Activated naive CD8-positive, alpha-beta T cell treated with anti-CD3 and anti-CD28 coated beads, Interleukin-2, amount 10 ng/mL, durations not matched to agents 7 days and 5 days (primary cell): ENCODE measurements around the gene TMEM154. TPM values are rescaled to one million over a fixed set of nuclear protein-coding genes. Genes with fewer than 3 reads are reported as not detected.

Experiments used
- ATAC-seq: fragments of 150-1000 bp; cut with Tn5 transposase; one replicate; pipeline ENCODE4 v1.10.0; 2021; ENCODE audit warnings: low read depth, moderate library complexity
- POLR2A ChIA-PET: fragments of 350-600 bp; sonication (Branson Sonifier 250); formaldehyde crosslinking; loops from one replicate; lab custom pipeline; 2021; ENCODE audit warnings: antibody characterized with exemption; lab: Charles Lee
- DNase-seq: peaks from one replicate; pipeline ENCODE4 v3.0.0; 2021
- H3K27ac Mint-ChIP-seq: one replicate; pipeline ENCODE4 v1.8.0; 2022; ENCODE audit warnings: mild to moderate bottlenecking, mixed read lengths
- H3K27me3 Mint-ChIP-seq: one replicate; pipeline ENCODE4 v1.8.0; 2022; ENCODE audit warnings: mild to moderate bottlenecking, moderate library complexity, mixed read lengths
- H3K36me3 Mint-ChIP-seq: one replicate; pipeline ENCODE4 v1.8.0; 2021; ENCODE audit warnings: mild to moderate bottlenecking, mixed read lengths
- H3K4me1 Mint-ChIP-seq: one replicate; pipeline ENCODE4 v1.8.0; 2021; ENCODE audit warnings: mixed read lengths
- H3K4me3 Mint-ChIP-seq: one replicate; pipeline ENCODE4 v1.8.0; 2022; ENCODE audit warnings: mild to moderate bottlenecking, moderate library complexity, mixed read lengths
- H3K9me3 Mint-ChIP-seq: one replicate; pipeline ENCODE4 v1.8.0; 2021; ENCODE audit warnings: mixed read lengths
- total RNA-seq, 2 experiments: library from RNA; stranded (reverse); gene quantifications; one replicate each; pipeline ENCODE4 v1.2.3, GENCODE V29; 2021

Gene TMEM154
- total RNA-seq, 2 experiments from 2014 or later: 21.9 to 24.7 TPM

- H3K36me3 Mint-ChIP-seq: peaks cover 2% of the 10 kb centered on the region
- H3K27me3 Mint-ChIP-seq: peaks cover 10% of the 10 kb centered on the region
- H3K4me3 Mint-ChIP-seq: no peak overlapping the region
- DNase-seq (no peak), ATAC-seq (no peak)
- H3K9me3 Mint-ChIP-seq: peaks cover 2% of the 10 kb centered on the region
- H3K4me1 Mint-ChIP-seq: no peaks in the 10 kb centered on the region
- POLR2A ChIA-PET: no interaction called here
- no peak overlapping the region for H3K27ac Mint-ChIP-seq
Observed at GRCh38 chr4:152620218-152620617, 59.6 kb downstream of the TMEM154 start.

- no peak overlapping the region for H3K4me3 Mint-ChIP-seq
- H3K27ac Mint-ChIP-seq: no peak overlapping the region
- H3K36me3 Mint-ChIP-seq: no peaks in the 10 kb centered on the region
- DNase-seq (no peak), ATAC-seq (no peak)
- no peaks in the 10 kb centered on the region for H3K4me1 Mint-ChIP-seq
- peaks cover 13% of the 10 kb centered on the region for H3K27me3 Mint-ChIP-seq
- peaks cover 2% of the 10 kb centered on the region for H3K9me3 Mint-ChIP-seq
- POLR2A ChIA-PET: no interaction called here
Observed at GRCh38 chr4:152619556-152619955, 60.2 kb downstream of the TMEM154 start.

DNA sequence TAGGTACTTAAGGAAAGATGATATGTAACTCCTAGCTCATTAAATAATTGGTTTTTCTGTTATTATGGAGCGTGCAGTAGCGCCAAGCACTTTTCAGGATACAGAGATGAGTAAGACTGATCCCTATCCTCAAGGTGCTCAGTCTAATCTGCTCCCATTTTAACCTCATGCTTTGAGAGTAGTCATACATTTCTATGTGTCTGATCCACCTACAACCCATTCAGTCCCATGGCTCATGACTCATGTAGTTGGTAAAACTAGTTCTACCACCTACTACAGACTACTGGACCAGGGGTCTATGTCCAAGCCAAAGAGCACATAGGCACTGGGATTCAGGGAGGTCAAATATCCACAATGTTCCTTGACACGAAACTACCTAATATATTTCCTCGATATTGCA, 60.8 kb downstream of the TMEM154 start:
- POLR2A ChIA-PET: no interaction called here
- DNase-seq (no peak), ATAC-seq (no peak)
- Mint-ChIP-seq H3K4me3 (no peak overlapping the region), H3K27ac (no peak overlapping the region), H3K36me3 (no peaks in the 10 kb centered on the region), H3K9me3 (peaks cover 2% of the 10 kb centered on the region), H3K4me1 (no peaks in the 10 kb centered on the region), H3K27me3 (peaks cover 15% of the 10 kb centered on the region)

GRCh38 chr4:152616804-152617203, 63.0 kb downstream of the TMEM154 start:
- H3K4me1 Mint-ChIP-seq: no peaks in the 10 kb centered on the region
- peaks cover 2% of the 10 kb centered on the region for H3K9me3 Mint-ChIP-seq
- ATAC-seq: no peak
- H3K27ac Mint-ChIP-seq: no peak overlapping the region
- POLR2A ChIA-PET: no interaction called here
- H3K4me3 Mint-ChIP-seq: no peak overlapping the region
- H3K36me3 Mint-ChIP-seq: no peaks in the 10 kb centered on the region
- peaks cover 19% of the 10 kb centered on the region for H3K27me3 Mint-ChIP-seq
- no peak for DNase-seq

DNA sequence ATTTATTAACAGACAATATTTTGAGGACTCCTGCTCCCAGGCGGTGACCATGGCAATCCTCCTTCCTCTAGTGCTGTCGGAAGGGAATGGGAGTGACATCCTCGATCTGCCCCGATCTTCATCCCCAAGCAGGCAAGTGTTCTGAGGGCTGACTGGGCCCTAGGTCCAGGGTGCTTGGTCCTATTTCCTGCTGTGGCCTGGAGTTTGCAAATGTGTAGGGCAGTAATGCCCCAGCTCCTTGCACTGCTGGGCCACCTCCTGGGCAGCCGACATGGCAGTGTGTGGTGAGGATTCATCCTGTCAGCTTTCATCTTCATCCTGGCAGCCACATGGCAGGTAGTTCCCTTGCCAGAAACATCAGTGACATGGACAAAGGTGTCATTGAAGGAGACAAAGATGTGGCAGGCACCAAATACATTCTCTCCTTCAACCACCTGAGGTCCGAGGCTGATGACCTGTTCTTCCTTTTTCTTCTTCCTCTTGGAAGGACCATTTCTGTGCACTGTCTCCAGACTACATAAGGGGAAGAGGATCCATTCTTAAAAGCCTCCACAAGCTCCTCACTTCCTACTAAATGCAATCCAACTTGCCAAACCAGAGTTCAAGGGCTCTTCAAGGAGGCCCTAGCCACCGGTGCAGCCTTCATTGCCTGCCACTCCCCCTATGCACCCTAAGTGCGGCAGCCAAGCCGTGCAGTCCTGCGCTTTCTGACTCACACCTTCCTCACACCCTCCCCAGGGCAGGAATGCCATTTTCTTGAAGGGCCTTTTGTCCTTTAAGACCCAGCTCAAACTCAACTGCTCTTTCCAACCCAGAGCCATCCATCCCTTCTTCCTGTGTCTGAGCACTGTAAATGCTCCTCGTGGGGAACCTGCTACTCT, 65.7 kb downstream of the TMEM154 start:
- H3K9me3 Mint-ChIP-seq: peaks cover 2% of the 10 kb centered on the region
- peaks cover 3% of the 10 kb centered on the region for H3K4me1 Mint-ChIP-seq
- no peak for DNase-seq
- no peak for ATAC-seq
- no peak overlapping the region for H3K27ac Mint-ChIP-seq
- H3K4me3 Mint-ChIP-seq: no peak overlapping the region
- H3K36me3 Mint-ChIP-seq: no peaks in the 10 kb centered on the region
- POLR2A ChIA-PET: no interaction called here
- peaks cover 19% of the 10 kb centered on the region for H3K27me3 Mint-ChIP-seq

DNA sequence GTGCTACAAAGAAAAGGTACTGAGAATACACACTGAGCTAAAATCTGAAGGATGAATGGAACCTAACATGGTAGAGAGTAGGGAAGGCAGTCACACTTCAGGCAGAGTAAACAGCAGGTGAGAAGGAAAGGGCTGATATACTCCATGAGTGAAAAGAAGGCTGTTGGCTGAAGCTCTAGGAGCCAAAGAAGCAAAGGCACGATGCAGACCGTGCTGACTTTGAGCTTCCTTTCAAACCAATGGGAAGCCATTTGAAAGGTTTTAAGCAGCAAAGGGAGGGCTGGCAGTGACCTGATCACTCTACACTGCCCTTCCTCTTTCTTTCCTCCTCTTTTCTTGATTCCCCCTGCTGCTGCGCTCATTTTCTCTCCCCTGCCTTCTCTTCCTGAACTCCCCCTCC, 66.4 kb downstream of the TMEM154 start:
- Mint-ChIP-seq H3K9me3 (no peaks in the 10 kb centered on the region), H3K27me3 (peaks cover 15% of the 10 kb centered on the region), H3K27ac (no peak overlapping the region), H3K4me1 (peaks cover 3% of the 10 kb centered on the region), H3K4me3 (no peak overlapping the region), H3K36me3 (no peaks in the 10 kb centered on the region)
- DNase-seq (no peak), ATAC-seq (no peak)
- POLR2A ChIA-PET: no interaction called here

DNA sequence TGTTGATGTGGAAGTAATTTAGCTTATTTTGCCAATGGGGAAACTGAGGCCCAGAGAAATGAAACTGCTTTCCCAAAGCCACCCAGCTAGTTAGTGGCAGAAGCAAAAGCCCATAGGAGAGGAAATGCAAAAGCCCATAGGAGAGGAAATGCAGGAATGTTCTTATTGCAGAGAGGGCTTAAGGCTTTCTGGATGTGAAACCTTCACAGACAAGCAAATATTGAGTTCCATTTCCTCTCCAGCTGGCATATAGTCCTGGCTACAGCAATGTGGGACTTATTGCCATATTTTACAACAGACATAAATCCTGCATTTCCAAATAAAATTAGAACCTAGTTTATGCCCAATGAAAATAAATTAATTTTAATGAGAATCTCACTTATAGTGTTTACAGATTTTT, 69.7 kb downstream of the TMEM154 start:
- POLR2A ChIA-PET: no interaction called here
- Mint-ChIP-seq H3K27ac (no peak overlapping the region), H3K4me1 (peaks cover 3% of the 10 kb centered on the region), H3K27me3 (peaks cover 8% of the 10 kb centered on the region), H3K4me3 (no peak overlapping the region), H3K36me3 (no peaks in the 10 kb centered on the region), H3K9me3 (no peaks in the 10 kb centered on the region)
- no peak for DNase-seq
- ATAC-seq: no peak

DNA sequence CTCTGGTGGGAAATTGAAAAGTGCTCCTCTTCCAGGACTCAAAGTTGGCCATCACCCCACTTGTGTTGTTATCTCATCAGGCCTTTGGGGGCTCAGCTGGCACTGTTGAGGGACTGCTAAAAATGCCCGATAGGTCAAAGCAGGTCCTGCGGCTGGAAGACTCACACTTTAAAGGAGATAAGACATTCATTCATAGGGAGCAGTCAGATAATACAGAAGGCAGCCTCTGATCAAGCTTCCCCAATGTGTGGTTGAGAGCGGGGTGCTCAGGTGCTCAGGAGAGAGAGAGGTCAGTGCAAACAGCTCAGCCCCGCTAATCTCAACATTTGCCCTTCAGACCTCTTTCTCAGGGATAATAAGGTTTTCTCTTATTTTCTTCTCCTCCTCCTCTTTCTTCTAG, 70.3 kb downstream of the TMEM154 start:
- Mint-ChIP-seq H3K27me3 (peaks cover 5% of the 10 kb centered on the region), H3K27ac (no peak overlapping the region), H3K4me1 (peaks cover 3% of the 10 kb centered on the region), H3K36me3 (no peaks in the 10 kb centered on the region), H3K4me3 (no peak overlapping the region), H3K9me3 (no peaks in the 10 kb centered on the region)
- no peak for ATAC-seq
- POLR2A ChIA-PET: no interaction called here
- no peak for DNase-seq

DNA sequence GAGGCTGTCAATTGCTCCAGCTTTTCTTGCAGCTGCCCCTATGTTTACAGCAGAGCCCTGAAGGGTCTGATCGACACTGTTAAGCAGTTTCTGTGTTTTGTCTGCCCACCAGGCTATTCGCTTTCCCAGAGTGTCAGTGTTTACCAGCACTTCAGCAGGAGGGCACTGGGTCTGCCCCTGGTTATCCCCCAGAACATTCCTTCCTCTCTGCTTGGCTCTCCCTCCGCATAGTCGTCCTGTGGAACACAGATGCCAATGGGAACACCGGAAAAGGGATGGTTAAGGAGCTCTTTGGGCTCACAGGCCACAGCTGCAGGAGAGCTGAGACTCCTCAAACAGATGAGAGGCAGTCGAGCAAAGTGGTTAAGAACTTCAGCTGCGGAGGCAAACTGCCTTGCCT, 72.6 kb downstream of the TMEM154 start:
- peaks cover 3% of the 10 kb centered on the region for H3K4me1 Mint-ChIP-seq

DNA sequence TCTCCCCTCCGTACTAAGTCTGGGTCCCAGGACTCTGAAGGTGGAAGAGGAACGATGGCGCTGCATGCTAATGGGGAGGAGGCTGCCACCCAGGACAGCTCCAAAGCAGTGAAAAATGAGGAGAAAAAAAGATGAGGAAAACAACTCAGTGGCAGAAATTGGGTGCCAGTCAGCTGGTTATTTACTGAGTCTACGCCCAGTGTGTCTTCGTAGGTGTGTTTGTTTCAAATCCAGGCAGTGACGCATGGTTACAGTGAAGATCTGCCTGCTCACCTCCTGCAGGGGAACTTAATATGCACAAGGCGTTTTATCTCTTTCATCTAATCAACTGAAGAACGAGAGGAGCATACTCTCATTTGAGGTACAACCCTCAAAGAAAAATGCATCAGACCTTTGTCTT, 73.0 kb downstream of the TMEM154 start:
- no peak for ATAC-seq
- Mint-ChIP-seq H3K4me1 (peaks cover 3% of the 10 kb centered on the region), H3K9me3 (no peaks in the 10 kb centered on the region), H3K4me3 (no peak overlapping the region), H3K27ac (no peak overlapping the region), H3K27me3 (no peaks in the 10 kb centered on the region), H3K36me3 (no peaks in the 10 kb centered on the region)
- DNase-seq: no peak
- POLR2A ChIA-PET: no interaction called here

More for the DNA sequence above, 72.6 kb downstream of the TMEM154 start:
- Mint-ChIP-seq H3K27ac (no peak overlapping the region), H3K27me3 (no peaks in the 10 kb centered on the region), H3K36me3 (no peaks in the 10 kb centered on the region), H3K9me3 (no peaks in the 10 kb centered on the region), H3K4me3 (no peak overlapping the region)
- ATAC-seq: no peak
- POLR2A ChIA-PET: no interaction called here
- no peak for DNase-seq

- Mint-ChIP-seq H3K27me3 (no peaks in the 10 kb centered on the region), H3K36me3 (no peaks in the 10 kb centered on the region), H3K27ac (no peak overlapping the region), H3K9me3 (no peaks in the 10 kb centered on the region), H3K4me1 (peaks cover 1% of the 10 kb centered on the region), H3K4me3 (no peak overlapping the region)
- no peak for ATAC-seq
- DNase-seq: no peak
- POLR2A ChIA-PET: no interaction called here
Observed at GRCh38 chr4:152605641-152606335, 74.0 kb downstream of the TMEM154 start.

DNA sequence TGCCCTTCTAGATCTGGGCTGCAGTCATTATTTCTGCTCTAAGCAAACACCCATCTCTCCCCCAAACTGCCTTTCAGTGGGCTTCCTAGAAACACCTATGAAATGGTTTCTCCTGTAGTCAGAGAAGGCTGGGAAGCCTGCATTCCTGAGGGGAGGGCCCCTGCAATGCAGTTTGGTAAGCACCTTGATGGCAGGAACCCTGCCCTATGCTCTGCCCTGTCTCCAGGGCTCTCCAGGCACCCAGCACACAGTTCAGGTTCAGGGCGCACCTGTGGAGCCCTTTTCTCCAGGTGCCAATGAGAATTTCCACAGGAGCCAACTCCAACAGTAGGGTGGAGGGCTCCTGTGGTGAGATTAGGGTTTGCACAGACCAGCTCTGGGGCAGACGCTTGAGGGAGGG, 74.8 kb downstream of the TMEM154 start:
- DNase-seq (no peak), ATAC-seq (no peak)
- Mint-ChIP-seq H3K4me1 (no peaks in the 10 kb centered on the region), H3K36me3 (no peaks in the 10 kb centered on the region), H3K9me3 (no peaks in the 10 kb centered on the region), H3K27me3 (no peaks in the 10 kb centered on the region), H3K4me3 (no peak overlapping the region), H3K27ac (no peak overlapping the region)
- POLR2A ChIA-PET: no interaction called here

- Mint-ChIP-seq H3K4me3 (no peak overlapping the region), H3K27me3 (peaks cover 4% of the 10 kb centered on the region), H3K4me1 (peaks cover 3% of the 10 kb centered on the region), H3K9me3 (no peaks in the 10 kb centered on the region), H3K36me3 (no peaks in the 10 kb centered on the region), H3K27ac (no peak overlapping the region)
- ATAC-seq: no peak
- DNase-seq: no peak
- POLR2A ChIA-PET: no interaction called here
Observed at GRCh38 chr4:152601156-152601555, 78.6 kb downstream of the TMEM154 start.

GRCh38 chr4:152599636-152600035, 80.2 kb downstream of the TMEM154 start:
- Mint-ChIP-seq H3K27ac (no peak overlapping the region), H3K36me3 (no peaks in the 10 kb centered on the region), H3K9me3 (no peaks in the 10 kb centered on the region), H3K27me3 (peaks cover 4% of the 10 kb centered on the region), H3K4me3 (no peak overlapping the region), H3K4me1 (peaks cover 3% of the 10 kb centered on the region)
- DNase-seq (no peak), ATAC-seq (no peak)
- POLR2A ChIA-PET: no interaction called here
